AG04449 (cell line): ENCODE measurements around the gene STK33.

Source experiments
- CTCF ChIA-PET: fragments of 350-600 bp; formaldehyde crosslinking; extraction: SDS; loops from one replicate; lab custom pipeline; 2021; ENCODE audit warnings: antibody characterized with exemption; lab: Yijun Ruan, JAX
- POLR2A ChIA-PET: fragments of 400-600, 350-600 bp; formaldehyde crosslinking; extraction: SDS; loops from one replicate; lab custom pipeline; 2020; ENCODE audit warnings: antibody characterized with exemption, inconsistent platforms; lab: Yijun Ruan, JAX
- DNase-seq: peaks from one replicate; pipeline ENCODE4 v3.0.0-alpha.2; 2010; ENCODE audit warnings: low read depth, low spot score
- H3K4me3 ChIP-seq: 2 replicates; pipeline ENCODE4 v1.5.1; 2011; ENCODE audit warnings: low read depth, mild to moderate bottlenecking, control low read depth, low read length
- CTCF ChIP-seq: IDR thresholded peaks from one replicate; pipeline ENCODE4 v1.5.1; 2011; ENCODE audit warnings: mild to moderate bottlenecking, moderate library complexity, low read length, control low read depth, inconsistent platforms; ENCODE audit not compliant: insufficient read depth; ENCODE audit errors: missing control alignments

STK33 gene

GRCh38 chr11:8354622-8355415, 239.2 kb downstream of the STK33 start:
- CTCF ChIA-PET = interaction anchor here (1.0 to 1.6 kb wide), 4 partner anchors 10 to 349 kb away, joined by 3 to 5 read pairs (median 4); no protein-coding TSS in a partner anchor

GRCh38 chr11:8352876-8353505, 241.0 kb downstream of the STK33 start:
- TF ChIP-seq CTCF = no peak
- POLR2A ChIA-PET = interaction anchor here (0.6 kb wide), 1 partner anchor 63 kb away, joined by 4 read pairs; no protein-coding TSS in a partner anchor
- no peak overlapping the region for H3K4me3 ChIP-seq
- CTCF ChIA-PET = no interaction called here
- DNase-seq = no peak

More at GRCh38 chr11:8354622-8355415, 239.2 kb downstream of the STK33 start:
- POLR2A ChIA-PET = no interaction called here
- no peak for DNase-seq
- H3K4me3 ChIP-seq = no peak overlapping the region
- no peak for TF ChIP-seq CTCF

- no peak overlapping the region for H3K4me3 ChIP-seq
- ChIA-PET CTCF (no interaction called here), POLR2A (no interaction called here)
- no peak for TF ChIP-seq CTCF
- no peak for DNase-seq
Observed at GRCh38 chr11:8352103-8352875, 241.7 kb downstream of the STK33 start.

GRCh38 chr11:8351223-8351622, 242.8 kb downstream of the STK33 start:
- ChIA-PET POLR2A (no interaction called here), CTCF (no interaction called here)
- TF ChIP-seq CTCF = no peak
- no peak overlapping the region for H3K4me3 ChIP-seq
- no peak for DNase-seq

- CTCF ChIA-PET = no interaction called here
- POLR2A ChIA-PET = no interaction called here
- no peak for DNase-seq
Observed at GRCh38 chr11:8347978-8348377, 246.1 kb downstream of the STK33 start.

More at GRCh38 chr11:8347978-8348377, 246.1 kb downstream of the STK33 start:
- TF ChIP-seq CTCF = no peak
- H3K4me3 ChIP-seq = no peak overlapping the region
